SIG-M5 treated with dmso at 0.1 percent for 504 hours (cell line): ENCODE data around the gene THSD4.

Source experiments
- DNase-seq: peaks from one replicate; lab custom pipeline; 2025; ENCODE audit not compliant: unreplicated experiment; lab: John Stamatoyannopoulos, UW

The THSD4 gene

DNA sequence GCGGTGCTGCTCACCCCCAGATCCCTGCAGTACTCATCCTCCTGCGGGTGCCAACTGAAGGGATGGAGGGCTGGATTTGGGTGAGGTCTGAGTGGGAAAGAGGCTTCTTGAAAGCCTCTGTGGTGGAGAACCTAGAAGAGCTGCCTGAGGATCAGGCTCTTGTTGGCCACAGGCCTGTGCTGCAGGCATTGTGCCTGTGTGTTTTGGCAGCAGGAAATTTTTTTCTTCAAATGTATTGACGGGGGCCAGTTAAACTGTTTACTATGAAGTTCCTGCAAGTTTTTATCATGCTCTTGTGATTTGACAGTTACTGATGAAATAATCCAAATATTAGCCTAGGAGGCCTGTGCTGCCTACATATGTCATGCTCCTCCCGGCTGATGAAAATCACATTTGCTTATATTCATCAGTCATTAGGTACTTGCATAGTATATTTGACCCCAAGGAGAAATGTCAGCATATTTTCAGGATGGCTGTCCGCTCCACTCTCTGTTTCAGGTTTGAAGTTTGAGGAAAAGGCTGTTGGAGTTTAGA is 103.1 kb downstream of the THSD4 start:
- DNase-seq, result no peak

DNA sequence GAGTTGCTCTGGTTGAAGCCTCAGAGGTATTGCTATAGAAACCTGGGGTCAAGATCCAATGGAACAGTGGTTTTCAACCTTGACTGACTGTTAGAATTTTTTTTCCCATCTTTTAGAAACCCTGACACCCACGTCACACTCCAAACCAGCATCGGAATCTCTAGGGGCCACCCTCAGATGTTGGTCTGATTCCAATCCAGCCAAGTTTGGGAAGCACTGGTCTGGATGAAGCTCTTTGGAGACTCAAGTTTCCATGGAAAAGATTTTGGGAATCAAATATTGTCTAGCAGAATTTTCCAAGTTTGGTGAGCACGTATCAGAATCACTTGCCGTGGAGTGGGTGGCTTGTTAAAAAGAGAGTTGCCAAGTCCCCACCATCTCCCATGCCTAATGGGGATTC is 103.8 kb downstream of the THSD4 start:
- no peak for DNase-seq

DNA sequence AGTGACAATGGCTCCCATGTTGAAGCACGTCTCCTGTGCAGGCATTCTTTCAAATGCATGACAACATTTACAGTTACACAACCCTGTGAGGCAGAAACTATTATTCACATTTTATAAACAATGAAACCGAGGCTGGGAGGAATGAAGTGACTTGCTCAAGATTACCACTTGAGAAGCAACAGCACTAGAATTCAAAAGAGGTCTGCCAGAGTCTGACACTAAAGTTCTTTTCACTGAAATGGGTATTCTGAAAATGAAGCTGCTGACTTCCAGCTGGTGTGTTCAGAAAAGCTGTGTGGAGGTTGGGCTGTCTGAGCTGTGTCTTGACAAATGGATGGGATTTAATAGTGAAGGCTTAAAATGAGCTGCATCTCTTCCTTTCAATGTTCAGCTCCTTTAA is 104.4 kb downstream of the THSD4 start:
- DNase-seq, result no peak

DNA sequence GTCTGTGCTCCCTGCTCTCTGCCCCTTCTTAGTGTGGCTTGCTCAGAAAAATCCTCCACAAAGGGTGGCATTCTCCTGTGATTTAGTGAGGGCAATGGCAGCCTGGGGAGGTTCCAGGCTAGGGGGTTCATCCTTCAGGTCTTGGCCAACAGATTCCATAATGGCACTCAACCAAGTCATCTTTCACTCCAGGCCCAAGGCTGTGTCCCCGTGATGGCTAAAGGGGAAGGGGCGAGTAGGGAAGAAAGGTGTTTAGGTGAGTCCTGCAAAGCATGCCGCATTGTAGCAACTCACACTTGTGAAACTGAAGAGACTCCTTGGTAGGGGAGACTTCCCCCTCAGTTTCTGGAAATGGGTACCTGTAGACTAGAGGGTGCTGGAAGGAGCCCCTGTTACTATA is 105.6 kb downstream of the THSD4 start:
- DNase-seq, result no peak

DNA sequence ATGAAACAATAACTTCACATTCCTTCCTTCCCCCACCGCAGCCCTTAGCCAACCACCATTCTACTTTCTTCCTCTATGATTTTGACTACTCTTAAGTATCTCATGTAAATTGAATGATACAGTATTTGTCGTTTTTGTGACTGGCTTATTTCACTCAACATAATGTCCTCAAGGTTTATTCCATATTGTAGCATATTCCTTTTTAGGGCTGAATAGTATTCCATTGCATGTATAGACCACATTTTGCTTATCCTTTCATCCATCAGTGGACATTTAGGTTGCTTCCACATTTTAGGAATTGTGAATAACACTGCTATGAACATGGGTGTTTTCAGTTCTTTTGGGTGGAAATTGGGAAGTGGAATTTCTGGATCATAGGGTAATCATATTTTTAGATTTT is 106.1 kb downstream of the THSD4 start:
- DNase-seq, result no peak

DNA sequence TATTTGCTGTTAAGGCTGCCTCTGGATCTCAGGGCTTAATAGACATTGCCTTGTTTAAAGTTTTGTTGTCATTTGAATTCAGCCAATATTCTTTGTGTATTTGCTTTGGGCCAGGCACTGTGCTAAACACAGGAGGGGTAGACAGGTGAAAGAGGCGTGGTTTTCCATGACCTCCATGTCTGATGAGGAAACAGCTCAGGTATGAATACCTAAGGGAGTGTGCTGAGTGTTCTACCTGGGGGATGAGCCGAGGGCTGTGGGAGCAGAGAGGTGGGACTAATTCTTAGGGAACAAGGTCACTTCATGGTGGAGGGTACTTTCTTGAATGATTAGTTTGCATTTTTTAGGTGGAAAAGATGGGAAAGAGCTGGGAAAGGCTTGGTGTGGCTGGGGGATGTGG is 108.2 kb downstream of the THSD4 start:
- no peak for DNase-seq

DNA sequence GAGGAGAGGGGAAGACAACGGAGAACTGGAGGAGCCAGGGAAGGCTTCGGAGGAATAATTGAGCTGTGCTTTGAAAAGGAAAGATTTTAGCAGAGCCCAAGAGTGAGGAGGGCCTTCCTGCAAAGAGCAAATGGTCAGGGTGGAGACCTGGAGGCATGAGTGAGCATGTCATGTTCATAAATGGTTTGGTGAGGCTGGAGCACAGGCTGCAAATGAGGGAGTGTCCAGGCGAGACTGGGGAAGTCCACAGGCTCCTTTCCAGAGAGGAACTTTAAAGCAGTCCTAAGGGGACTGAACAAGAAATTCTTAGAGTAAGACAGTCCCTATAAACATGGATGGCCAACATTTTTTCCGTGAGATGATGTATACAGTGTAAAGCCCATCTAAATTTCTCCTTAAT is 108.8 kb downstream of the THSD4 start:
- DNase-seq, result no peak

DNA sequence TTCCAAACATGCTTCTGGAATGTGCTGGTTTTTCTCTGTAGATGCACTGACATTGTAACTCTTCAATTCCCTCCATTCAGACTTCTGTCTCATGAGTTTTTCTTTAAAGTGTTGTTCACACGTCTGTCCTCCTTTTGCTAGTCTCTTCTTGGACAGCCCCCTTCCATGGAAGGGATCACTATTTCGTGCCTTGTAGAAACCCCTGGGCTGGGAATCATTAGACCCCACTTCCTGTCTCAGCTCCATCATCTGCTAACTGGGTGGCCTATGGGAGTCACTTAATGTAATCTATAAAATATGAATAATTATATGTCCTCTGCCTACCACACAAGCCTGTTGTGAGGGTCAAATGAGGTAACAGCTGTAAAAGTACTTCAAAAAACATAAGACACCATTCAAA is 110.6 kb downstream of the THSD4 start:
- DNase-seq, result no peak

DNA sequence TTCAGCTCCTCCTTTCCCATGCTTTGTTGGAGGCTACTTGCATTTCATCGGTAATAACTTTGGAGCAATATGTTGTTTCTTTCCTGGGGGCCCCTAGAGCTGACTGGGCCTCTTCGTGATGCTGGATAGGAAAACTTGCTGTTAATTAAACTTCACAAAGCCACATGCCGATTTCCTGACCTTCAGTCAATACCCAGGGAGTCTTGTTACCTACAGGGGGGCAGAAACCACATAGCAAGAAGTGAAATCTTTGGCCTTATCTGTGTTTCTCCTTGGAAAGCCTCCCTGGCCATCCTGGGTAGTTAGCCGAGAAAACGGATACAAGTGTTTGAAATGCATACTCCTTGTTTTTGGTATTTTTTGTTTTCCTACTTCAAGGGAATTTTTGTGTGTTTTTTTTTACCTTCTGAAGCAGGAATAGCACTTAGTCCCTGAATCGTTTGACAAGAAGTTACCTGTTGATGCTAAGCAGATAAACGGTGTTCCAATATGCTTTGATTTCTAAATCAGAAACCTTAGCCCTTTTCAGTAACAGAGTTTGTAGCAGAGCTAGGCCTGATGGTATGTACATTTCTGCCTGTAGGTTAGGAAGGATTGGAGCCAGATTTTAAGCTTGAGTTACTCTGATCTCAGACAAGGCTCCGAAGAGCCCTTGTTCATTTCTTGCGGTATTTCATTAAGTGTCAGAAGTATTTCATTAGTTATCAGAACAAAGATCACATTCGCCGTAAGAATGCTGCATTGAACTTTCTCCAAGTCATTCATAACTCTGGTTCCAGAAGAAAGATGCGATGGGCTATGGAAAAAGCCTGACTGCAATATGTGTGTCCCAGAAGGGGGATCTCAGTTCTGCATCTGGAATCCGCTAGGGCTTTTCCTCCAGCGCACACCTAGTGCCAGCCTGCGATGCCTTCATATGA is 111.5 kb downstream of the THSD4 start:
- no peak for DNase-seq

DNA sequence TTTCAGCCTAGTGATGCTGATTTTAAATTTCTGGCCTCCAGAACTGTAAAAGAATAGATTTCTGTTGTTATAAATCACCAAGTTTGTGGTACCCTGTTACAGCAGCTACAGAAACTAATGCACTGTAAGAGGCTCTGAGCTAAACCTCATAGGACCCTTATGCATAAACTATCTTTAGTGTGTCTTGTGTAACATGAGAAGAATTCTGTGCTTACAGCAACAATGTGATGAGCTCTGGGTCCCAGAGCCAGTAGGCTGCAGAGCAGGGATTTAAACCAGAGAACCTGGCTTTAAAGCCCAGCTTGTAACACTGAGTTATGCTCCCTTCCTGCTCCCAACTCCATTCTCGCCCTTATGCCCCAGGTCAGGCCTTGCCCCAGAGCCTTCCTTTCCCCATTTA is 113.1 kb downstream of the THSD4 start:
- DNase-seq, result no peak

DNA sequence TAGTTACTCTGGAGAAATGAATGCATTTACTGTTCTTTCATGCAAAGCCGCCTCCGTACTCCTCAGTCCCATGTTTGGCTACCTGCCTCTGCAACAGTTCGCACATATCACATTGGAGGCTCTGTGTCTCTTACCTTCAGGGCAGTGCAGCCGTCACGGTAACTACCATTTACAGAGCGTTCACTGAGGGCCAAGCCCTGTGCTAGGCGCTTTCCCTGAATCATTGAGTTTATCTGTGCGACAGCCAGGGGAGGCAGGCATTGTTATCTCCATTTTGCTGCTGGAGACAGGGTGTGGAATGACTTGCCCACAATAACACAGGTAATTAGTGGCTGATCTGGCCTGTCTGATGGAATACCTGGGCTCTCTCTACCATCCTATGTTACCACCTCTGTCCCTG is 115.0 kb downstream of the THSD4 start:
- DNase-seq, result no peak

DNA sequence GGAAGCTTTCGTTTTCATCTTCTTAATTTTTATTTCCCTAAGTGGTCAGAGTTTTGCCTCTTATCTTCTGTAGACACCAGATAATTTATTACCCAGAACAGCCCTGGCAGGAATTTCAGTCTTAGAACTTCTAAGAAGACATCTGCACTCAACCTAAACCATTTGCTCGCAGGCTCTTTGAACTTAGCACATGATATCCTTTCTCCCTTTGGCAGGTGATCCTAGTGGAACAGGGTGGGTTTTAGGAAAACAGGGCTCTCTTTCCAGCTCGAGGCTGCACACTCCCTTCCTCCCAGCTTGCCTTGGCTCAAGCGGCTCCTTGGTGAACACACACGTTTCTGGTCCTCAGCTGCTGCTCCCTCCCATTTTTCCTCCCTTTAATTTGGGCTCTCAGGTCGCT is 116.5 kb downstream of the THSD4 start:
- DNase-seq, result no peak

DNA sequence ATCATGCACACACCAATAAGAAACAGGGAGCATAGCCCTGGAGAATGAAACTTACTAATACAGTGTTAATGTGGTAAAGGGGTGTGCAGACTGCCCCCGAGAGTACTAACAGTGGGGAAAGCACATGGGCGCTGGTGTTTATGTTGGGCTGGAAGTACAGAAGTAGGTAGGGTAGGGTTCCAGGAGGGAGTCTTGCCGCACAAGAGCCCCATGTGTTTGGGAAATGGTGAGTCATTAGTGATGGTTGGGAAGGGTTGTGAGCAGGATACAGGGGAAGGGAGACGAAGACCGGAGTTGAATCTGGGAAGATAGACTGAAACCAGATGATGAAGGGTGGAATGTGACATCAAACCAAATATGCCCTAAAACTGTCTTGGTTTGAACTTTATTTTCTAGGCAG is 117.1 kb downstream of the THSD4 start:
- DNase-seq, result no peak

DNA sequence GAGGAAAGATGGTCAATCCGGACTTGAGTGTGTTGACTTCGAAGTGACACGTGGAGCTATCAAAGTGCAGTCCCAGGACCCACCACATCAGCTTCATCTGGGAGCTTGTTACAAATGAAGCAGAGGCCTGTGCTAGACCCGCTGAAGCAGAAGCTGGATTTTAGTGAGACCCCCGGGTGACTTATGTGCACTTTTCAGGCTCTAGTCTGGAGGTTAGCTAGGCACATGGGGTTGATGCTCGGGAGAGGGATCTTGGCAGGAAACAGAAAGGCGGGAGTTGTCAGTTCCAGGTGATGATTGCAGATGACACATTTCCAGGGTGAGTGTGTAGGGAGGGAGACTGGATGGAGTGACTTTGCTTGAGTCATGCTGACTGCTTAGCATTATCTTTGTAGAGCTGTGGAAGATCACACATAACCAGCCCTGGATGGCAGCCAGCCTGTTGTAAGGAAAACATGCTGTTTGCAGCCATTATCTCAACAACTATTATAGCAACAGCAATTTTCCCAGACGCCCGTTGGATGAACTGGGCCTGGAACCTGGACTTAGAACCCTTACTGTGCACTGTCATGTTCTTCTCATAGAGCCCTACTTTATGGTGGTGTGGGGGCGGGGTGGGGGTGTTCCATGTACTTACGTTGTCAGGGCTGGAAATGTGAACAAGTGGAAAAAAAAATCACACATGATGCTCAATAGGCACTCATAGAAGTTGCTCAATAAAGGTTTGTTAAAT is 122.4 kb downstream of the THSD4 start:
- no peak for DNase-seq

DNA sequence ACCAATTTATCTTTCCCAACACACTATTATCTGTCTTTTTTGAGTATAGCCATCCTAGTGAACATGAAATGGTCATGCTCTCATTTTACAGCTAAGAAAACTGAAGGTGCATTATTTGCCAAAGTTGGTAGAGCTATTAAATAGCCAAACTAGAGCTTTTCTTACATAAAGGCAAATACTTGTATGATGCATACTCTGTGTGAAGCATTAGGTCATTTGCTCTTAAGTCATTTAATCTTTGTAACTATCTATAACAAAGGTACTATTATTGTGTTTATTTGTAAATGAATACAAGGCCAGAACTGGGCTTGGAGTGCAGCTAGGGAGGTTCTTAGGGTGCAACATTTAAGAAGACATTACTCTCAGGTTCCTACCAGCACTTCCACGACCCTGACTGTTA is 123.7 kb downstream of the THSD4 start:
- no peak for DNase-seq

DNA sequence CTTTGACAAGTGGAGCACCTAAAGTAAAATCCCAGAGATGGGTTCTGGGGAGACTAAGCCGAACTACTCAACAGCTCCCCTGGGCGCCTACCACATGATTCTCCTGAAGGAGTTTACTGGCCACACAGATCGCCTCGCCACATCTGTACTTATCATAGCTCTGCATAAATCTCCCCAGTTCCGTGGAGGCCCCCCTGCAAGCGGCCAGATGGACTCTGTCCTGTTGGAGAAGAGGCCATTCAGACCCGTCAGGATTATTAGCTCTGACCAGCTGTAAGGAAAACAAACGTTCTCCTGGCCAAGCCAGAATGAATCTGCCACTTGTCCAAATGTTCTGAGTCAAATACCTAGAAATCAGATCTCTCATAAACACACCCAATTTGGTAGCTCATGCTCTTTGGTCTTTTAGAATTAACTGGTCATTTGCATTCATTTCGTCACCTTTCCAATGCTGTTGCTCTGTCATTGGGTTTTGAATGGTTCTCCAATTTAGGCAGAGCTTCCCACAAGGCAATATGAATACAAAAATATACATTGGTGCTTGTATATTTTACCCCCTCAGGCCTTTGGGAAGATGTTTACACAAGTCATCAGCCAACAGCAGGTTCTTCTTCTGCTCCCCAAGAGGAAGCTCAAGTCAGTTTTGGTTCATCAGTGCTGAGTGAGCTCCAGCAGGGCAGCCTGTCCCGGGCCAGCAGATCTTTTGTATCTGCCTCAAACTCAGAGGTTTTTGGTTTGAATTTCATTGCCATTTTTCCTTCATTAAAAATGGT is 124.5 kb downstream of the THSD4 start:
- DNase-seq, result no peak

DNA sequence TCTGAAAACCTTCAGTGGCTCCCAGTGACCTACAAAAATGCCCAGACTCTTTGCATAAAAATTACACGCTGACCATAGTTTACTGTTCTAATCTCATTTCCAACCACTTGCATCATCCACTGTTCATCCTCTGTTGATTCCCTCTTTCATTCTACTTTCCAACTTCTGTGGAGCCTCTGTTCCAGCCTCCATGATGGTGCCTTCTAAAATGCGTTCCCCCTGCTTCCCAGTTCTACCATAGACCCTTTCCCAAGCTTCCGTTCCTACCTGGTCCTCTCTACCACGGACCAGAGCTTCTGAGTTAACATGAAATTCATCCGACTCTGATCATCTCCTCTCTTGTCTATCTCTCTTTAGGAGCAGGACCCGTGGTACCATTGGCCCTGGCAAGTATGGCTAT is 127.0 kb downstream of the THSD4 start:
- no peak for DNase-seq

DNA sequence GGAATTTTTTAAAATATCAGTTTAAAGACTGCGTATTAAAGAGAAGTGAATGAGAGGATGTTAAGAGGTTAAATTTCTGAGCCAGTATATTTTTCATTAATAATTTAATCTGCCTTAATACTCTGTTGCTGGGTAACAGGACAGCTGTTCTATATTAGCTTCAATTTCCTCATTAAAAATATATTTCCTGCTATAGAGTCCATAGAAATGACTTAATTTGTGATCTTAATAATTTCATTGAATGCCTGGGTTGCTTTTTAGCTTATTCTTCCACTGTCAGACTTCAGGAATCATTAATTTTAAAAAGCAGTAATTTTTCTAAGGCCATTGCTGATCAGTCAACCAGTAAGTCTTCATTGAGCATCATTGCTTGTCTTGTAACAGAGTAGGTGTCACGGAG is 129.0 kb downstream of the THSD4 start:
- no peak for DNase-seq

DNA sequence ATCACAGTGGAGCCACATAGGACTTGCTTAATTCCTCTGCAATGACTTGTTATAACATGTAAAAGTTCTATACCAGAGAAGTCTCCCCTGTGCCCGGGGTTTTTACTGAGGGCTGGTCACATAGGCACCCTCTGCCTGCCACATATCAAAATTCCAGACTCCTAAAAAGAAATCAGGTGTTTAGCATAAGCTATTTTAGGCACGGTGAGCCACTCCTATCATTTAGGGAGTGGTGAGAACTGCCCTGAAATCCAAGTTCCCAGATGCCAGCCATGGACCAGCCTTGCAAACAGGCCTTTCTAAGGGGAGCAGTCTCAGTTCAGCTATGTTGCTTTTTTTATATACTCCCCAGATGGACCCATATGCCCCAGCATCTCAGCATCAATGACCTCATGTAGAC is 130.3 kb downstream of the THSD4 start:
- DNase-seq, result no peak

DNA sequence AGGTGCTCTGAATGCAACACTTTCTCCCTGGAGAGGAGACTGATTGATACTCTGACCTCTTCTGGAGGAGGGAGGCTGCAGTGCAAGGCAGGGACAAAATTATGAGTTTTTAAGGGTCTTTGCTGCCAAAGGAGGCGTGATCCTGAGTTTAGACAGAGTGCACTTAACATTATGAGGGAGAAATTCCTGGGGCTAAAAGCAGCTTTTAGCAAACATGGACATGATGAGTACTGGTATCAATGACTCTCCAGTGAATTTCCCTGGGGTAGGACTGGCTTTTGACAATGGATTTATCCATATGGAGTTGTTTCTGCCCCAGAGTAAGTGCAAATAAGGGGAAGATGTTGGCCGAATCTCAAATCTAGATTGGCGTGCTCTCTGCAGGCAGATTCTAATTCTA is 133.1 kb downstream of the THSD4 start:
- DNase-seq, result no peak

DNA sequence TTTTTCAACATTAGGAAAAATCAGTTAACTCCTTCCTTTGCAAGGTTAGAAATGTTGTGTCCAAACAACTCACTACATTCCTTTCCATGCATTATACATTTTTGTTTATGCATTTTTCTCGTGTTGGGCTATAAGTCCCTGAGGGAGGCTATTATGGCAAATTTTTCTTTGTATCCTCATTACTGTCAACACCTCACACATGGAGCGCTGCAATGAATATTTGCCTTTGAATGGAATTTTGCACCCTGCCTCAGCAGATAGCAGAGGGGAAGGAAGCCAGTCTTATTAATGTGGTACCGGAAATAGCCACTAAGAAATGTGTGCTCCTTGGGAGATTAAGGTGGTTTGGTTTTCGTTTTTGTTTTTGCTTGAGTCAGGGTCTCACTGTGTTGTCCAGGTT is 134.7 kb downstream of the THSD4 start:
- DNase-seq, result no peak
